Stimulated activated CD4-positive, alpha-beta T cell treated with anti-CD3 and anti-CD28 coated beads, TNF-alpha, amount 100 ng/mL, for 48 hours (primary cell): ENCODE results near the gene DPP3.
"Not testable (repeated sequence)": the region's sequence is repeated elsewhere in the genome, so short reads cannot be mapped to it uniquely, and the experiment has no call there.

Experiments
- DNase-seq, 3 donors: peaks; one replicate each; pipeline ENCODE4 v3.0.0-alpha.2; 2020; ENCODE audit warnings: low read depth in 3 of 3

The DPP3 gene

DNA sequence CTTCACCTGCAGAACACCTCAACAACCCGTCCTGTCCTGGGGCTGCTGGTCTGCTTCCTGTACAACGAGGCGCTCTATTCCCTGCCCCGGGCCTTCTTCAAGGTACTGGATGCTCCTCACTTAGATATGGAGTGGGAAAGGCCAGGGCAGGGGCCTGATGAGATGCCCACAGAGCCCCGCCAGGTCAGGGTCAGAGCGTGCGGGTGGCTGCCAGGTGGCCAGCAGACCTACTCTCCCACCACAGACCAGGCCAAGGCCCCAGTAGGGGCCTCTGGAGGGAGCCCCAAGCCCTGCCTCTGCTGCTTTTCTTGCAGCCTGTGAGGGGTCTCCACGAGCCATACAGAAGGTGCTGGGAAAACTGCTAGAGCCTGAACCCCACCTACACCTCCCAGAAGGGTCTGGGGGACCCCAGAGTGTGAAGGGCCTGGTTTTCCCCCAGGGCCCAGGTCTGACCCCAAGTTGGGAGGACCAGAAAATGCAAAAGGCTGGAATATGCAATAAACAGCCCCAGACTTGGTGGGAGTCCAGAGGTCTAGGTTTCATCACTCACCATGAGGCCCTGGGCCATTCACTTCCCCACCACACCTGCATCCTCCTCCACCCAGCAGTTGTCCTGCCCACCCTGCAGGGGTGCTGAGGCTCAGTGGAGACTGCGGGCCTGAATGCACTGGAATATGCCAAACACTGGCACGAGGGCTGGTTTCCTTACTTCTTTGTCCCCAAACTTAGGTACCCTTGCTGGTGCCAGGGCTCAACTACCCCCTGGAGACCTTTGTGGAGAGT is 50.9 kb downstream of the DPP3 start:
- no peak for DNase-seq

DNA sequence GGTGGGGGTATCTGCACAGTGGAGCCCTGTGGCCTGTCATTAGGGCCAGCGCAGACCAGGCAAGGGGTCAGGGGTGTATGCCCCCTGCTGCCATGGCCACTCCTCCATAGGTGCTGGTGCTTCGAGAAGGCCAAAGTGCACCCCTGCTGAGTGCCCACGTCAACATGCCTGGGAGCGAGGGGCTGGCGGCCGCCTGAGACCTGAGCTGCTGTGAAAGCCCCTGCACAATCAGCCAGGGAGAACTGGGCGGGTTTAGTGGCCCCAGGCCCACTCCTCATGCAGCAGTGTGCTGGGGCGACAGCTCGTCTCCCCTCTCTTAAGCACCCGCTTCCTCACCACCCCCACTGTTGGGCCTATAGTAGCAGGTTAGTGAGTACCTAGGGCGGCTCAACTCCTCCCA is 51.6 kb downstream of the DPP3 start:
- no peak for DNase-seq

DNA sequence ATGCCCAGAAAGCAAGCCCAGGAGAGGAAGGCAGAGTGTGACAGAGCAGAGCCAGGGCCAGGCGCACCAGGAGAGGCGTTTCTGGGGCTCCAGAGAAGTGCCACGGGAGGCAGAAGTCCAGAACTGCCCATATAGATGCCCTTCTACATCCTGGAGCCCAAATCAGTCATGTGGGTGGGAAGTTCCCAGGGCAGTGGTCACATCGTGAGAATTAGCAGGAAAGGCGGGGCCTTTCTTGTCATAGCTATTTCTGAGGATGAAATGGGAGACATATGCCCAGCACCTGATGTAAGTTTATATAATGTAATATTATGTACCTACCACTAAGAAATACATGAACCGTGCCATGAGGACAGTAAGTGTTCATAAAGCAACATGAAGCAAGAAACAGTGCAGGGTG is 52.5 kb downstream of the DPP3 start:
- no peak for DNase-seq

DNA sequence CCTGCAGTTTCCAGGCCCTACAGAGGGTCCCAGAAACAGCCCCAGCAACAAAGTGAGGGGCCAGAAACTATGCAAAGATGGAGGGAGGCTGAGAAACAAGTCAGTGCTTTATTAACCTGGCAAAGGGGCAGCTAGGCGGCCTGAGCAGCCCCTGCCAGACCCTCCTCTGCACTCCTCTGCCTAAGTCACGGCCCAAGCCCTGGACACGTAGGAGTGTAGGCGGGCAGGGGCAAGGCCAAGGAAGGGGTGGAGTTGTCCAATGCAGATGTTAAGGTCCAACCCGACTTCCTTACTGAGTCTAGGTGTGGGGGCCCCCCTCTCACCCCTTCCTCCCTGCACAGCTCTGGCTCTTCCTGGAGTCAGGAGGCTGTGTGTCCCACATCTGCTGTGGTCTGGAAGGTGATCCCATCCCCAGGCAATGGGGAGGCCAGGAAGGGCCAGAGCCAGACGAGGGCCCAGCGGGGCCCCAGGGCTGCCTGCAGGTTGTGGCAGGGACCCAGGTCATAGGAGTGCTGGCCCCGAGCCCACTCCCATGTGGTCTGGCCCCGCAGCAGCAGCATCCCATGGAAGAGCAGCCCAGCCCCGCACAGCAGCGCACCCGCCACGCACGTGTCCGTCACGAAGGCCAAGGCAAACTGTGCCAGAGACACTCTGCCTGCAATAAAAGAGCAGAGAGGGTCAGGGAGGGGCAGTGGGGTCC is 59.1 kb downstream of the DPP3 start:
- no peak for DNase-seq

DNA sequence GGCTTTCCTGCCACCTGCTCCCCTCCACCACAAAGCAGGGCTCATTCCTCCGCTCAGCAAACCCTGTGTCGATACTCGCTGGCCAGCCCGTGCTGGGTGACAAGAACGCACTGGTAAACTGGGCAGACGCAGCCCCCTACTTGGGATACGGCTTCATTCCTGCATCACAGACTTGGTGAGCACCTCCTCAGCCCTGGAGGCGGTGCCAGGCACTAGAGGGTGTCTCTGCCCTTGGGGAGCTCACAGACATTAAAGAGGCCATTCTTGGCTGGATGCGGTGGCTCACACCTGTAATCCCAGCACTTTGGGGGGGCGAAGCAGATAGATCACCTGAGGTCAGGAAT is 59.6 kb downstream of the DPP3 start:
- no peak for DNase-seq

DNA sequence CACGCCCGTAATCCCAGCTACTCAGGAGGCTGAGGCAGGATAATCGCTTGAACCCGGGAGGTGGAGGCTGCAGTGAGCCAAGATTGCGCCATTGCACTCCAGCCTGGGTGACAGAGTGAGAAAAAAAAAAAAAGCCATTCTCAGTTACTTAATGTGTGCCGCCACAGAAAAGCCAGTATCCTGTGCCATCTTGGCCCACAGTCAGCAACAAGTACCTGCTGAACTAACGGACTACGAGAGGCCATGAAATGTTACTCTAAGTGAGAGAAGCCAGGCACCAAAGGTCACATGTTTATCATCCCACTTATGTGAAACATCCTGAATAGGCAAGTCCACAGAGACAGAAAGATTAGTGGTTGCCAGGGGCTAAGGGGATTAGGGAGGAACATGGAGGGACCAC is 60.4 kb downstream of the DPP3 start:
- DNase-seq = not testable (repeated sequence)

DNA sequence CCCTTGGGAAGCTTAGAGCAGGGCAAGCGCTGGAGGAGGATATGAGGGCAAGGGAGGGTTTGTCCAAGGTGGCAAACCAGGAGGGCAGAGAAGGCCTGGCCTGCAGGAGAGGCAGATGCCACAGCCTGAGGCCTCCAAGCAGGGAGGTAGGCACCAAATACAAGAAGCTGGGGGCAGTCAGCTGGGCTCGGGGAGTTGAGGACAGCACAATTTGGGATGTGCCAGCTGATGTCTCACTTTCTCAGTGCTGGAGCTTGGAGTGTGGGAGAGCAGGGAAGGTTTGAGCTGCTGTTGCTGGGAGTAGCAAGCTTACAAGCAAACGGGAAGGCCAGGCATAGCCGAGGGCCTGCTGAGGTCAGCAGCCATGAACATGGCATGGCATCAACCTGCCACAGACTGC is 61.7 kb downstream of the DPP3 start:
- no peak for DNase-seq

DNA sequence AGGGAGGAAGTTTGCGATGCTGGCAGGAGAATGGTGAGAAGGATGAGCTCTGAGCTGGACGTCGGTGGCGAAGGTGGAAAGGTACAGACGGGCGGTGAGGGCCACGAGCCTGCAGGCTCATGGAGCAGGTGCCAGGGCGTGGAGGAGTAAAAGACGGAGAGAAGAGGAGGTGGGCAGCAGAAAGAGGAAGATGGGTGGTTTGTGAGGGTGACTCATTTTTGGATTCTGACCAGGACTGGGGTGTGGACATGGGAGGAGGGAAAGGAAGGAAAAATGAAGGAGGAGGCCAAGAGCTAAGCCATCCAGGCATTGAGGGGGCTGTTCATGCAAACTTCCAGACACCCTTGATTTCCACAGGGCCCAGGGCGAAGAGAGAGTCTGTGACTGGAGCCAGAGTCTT is 62.1 kb downstream of the DPP3 start:
- DNase-seq = no peak

DNA sequence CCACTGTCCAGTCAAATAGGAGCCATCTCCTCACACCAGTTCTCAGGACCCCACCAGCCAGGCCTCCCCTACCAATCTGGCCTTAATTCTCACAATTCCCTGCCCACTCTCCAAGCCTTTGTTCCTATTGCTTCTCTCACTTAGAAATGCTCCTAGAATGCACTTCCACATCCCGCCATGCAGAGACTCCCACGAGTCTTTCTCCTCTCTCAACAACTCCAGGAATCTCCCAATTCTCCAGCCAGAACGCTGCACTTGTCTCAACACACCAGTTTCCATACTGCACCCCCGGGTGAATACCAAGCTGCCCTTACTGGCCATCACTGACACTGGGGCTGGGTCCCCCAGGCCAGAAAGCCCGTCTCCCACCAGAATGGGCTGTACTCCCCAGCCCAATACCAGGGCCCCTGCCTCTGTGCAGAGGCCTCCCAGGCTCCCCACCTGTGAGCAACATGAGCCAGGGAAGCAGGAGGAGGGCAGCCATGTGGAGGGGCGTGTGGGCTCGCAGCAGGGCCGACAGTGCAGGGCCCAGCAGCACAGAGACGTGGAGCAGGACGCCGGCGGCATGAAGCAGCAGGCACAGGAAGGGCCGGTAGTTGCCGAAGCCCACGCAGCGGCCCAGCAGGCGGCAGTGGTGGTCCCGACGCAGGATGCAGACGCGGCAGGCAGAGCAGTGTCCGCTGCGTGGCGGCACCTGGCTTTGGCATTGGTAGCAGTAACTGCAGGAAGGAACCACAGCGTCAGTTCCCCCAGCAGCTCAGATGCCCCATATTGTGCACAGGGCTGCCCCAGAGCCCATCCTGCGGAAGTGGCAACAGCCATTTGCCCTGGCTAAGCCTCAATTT is 63.3 kb downstream of the DPP3 start:
- peak in 1 of 3 donors; percentile 17 for DNase-seq

DNA sequence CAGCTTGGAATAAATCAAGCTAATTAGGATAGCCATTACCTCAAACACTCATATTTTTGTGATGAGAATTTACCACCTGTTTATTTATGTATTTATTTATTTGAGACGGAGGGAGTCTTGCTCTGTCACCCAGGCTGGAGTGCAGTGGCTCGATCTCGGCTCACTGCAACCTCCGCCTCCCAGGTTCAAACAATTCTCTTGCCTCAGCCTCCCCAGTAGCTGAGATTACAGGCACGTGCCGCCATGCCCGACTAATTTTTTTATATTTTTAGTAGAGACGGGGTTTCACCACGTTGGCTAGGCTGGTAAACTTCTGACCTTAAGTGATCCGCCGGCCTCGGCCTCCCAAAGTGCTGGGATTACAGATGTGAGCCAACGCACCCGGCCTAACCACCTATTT is 64.7 kb downstream of the DPP3 start:
- DNase-seq = not testable (repeated sequence)

DNA sequence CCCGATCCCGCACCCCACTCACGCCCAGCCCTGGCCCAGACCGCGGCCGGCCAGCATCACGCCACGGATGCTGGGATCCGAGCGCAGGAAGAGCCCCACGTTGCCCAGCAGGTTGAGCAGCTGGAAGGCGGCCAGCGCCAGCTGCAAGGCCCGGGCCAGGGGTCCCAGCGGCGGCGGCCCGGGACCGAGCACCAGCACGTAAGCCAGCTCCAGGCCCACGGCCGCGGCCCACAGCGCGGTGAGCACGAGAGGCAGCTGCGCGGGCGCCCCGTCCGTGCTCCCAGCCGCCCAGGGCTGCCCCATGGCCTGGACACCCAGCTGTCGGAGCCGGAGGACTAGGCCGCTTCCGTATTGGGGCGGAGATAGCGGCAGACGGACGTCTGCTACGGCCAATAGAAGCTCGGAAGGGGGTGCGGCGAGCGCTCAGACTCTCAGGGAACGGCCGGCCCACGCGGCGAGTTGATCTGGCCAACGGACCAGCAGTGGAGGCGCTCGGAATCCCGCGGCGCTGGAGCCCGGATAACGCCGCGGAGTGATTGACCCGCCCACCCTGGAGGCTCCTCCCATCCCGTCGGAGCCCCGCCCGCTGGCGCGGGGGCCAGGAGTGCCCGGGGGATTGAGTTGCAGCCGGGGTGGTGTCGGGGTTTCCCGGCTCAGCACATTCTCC is 65.6 kb downstream of the DPP3 start, which contains the start of gene ZDHHC24:
ZDHHC24 (minus strand) TSS at position 348 of the 667 bp plus-strand sequence; CDS start at position 303, 45 bp downstream.
- peak; percentile 86 to 90 (median 87) for DNase-seq

DNA sequence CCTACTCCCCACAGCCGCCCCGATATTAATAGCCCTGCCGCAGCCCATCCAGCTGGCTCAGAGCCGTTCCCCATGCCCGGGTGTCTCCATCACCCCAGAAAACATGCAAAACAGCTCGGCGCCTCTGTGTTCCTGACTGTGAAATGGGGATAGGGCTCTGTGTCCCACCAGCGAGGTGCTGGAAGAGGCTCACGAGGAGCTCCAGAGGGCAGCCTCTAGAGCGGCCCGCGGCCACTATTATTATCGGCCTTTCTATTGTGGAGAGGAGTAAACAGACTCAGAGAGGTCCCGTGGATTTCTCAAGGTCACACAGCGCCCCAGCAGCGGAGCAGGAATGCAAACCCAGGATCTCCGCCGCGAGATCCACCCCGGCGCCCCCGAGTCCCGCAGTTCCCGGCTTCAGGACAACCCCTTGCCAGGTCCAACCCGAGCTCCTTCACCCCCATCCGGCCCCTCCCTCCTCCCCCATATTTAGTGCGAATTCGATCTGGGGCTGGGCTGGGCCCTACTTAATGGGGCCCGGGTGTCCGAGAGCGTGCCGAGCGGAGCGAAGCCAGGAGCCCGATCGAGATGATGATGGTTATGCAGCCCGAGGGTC is 66.2 kb downstream of the DPP3 start, which contains the start of gene ACTN3:
ACTN3 (plus strand) TSS at position 536 of the 598 bp plus-strand sequence; CDS start at position 571, 35 bp downstream.
- no peak for DNase-seq

DNA sequence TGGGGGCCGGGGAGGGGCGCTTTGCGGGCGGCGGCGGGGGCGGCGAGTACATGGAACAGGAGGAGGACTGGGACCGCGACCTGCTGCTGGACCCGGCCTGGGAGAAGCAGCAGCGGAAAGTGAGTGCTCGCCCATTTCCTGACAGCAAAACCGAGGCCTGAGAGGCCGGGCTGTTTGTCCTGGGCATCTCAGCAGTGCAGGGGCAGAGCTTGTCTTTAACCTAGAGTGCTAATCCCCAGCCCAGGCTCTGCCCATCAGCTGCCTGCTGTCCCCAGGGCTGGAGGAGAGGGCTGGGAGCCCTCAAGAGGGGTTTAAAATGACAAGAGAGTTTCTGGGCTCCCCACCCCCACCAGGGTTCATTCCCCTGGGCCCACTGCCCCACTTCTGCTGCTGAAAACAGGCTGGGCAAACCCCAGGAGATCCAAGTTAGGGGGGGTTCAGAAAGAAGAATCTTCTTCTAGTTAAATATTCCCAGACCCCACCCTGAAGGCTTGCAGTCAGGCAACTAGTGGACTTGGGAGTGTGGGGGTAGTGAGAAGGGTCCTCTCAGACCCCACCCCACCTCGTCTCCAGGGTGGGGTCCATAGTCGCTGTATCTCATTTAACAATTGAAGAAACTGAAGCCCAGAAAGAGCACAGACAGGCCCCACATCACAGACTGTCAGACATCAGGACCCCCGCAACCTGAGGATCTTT is 66.9 kb downstream of the DPP3 start:
- DNase-seq = no peak

DNA sequence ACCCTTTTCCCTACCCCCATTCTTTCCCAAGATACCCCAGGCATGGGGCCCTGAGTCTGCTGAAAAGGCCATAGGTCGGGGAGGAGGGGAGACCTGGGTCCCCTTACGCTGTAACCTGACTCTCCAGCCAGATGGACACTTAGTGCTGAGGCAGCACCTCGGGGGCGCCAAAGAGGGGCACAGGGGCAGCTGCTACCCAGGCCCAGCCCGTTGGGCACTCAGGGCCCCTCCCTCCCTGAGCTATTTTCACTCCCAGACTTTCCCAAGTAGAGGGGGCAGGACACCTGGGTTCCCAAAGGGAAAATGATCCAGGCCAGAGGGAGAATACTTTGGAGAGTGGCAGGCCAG is 67.4 kb downstream of the DPP3 start:
- DNase-seq = no peak

DNA sequence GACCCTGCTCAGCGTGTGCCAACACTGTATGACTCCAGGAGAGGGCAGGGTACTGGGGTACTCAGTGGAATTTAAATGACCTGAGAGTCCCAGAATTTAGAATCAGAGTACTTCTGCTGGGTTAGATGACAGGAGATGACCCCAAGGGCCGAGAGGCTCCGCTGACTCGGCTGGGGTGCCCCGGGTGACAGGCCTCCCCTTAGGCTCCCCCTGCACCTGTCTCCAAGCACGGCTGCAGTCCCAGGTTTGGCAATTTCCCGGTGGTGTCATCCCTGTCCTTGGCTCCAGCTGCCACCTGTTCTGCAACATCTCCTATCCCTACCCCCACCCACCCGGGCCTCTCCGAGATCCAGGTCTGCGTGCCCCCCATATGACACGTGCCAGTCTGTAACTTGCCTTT is 67.8 kb downstream of the DPP3 start:
- DNase-seq = no peak

DNA sequence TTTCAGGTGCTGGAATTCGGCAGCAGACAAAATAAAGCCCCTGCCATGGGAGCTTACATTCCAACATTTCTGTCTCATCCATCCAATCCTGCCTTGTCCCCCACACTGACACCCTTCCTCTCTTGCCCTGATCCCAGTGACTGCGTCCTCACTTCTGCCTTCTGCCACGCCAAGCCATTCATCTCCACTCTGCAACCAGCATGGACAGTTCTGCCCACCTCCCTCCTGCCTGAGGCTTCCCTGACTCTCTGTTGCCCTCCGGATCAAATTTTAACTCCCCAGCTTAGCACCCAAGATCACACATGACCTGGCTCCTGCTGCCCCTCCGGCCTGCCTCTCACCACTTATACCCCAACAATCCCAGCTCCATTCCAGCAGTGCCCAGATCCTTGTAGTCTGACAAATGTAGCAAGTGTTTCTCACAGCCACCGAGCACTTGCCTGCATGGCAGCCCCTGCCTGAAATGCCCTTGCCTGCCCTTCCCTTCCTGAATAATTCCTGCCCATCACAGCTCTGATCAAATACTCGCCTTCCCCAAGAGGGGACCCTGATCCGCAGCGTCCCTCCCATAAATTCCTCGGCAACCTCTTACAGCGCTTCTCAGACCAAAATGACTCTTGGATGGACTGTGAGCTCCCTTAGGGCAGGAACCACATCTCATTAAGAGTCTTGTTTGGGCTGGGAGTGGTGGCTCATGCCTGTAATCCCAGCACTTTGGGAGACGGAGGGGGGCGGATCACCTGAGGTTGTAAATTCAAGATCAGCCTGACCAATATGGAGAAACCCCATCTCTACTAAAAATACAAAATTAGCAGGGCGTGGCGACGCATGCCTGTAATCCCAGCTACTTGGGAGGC is 68.8 kb downstream of the DPP3 start:
- DNase-seq = no peak

DNA sequence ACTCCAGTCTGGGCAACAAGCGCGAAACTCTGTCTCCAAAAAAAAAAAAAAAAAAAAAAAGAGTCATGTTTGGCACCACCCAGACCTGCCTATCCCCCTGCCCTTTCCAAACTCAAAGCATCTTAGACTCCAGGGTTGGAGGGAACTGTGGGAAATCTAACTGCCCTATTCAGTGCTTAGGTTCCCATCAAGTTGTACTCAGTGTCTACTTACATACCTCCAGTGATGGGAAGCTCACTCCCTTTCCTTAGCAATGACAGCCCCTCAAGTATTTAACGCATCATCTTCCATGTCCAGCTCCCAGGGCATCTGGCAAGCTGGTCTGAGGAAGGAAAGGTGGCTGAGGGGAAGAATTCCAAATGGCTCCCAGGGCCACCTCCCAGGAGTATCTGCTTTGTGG is 69.5 kb downstream of the DPP3 start:
- no peak for DNase-seq

DNA sequence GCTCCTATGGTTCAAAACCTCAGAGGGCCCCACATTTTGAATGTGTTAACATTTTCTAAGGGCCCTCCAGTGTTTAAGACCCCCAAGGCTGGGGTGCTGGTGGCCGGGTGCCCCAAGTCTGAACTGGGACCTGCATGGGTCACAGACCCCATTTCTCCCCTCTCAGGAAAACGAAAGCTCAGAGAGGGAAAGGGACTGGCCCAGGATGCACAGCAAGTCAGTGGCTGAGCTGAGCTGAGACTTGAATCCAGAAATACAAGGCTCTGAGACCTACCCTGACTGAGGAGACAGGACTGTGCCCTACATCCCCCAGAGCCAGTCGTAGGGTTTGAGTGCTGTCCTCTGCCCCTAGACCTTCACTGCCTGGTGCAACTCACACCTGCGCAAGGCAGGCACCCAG is 70.7 kb downstream of the DPP3 start:
- no peak for DNase-seq

DNA sequence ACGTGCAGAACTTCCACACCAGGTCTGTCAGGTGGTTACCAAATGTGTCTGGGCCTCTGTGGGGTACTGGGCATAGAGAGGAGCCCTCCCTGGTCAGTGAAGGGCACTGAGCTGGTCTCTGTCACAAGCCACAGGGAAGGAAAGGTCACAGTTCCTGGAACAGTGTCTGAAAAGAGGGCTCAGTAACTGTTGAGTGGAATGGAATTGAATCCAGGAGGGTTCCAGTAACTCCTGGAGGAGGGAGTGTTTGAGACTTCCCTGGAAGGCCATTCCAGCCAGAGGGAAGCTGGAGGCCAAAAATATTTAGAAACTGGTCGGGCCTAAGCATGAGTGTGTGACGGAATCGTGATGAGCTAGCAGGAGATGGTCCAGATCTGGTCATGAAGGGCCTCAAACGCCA is 74.4 kb downstream of the DPP3 start:
- DNase-seq = no peak

DNA sequence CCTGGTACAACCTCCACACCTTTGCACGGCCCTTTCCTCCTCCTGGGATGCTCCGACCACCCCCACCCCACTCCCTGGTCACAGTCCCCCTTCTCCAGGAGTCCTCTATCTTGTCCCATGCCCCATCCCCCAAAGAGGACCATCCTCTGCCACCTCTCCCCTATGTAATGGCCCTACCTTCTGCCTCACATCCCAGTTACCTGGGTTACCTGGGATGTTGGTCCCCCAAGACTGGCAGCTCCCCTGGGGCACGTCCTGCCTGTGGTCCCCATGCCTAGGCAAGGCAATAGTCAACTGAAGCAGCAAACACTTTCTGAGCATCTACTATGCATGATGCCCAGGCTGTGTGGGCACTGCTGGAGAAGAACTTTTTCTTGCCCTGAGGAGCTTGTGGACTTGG is 75.2 kb downstream of the DPP3 start:
- no peak for DNase-seq
